ENCODE measurements around the gene GUCA2B. TPM values are rescaled to one million over a fixed set of nuclear protein-coding genes. Genes with fewer than 3 reads are reported as not detected.

GUCA2B gene
- total RNA-seq, 4 donors from 2014 or later = not detected

DNA sequence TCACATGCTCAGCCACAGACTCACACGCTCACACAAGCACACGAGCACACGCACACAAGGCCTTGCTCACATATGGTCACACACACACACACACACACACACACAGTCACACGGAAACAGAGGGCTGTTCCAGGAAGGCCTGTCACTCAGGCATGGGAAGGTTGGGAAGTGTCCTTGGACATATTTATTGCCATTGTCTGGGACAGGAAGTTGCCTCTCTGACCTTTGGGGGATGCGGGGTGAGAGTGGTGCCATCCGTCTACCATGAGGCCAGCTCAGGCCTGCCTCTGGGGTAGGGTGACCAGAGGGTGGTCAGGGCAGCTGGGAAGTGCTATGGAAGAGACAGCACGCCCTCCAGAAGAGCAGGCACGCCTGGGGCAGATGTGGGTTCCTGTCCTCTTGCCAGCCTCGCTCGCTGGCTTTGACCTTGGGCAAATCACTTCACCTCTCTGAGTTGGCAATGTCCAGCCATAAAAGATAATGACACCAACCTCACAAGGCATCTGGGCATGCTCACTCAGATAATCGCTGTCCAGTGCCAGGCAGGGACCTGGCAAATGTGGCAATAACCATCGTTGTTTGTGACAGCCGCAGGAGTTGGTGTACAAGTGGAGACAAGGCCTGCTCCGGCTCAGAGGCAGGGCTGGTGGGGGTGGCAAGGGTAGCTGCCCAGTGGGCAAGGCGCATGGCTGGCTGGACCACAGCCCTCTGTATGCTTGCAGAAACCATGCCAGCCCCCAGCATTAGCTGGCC is 19.3 kb downstream of the GUCA2B start:
- TF ChIP-seq, protein P1, sequence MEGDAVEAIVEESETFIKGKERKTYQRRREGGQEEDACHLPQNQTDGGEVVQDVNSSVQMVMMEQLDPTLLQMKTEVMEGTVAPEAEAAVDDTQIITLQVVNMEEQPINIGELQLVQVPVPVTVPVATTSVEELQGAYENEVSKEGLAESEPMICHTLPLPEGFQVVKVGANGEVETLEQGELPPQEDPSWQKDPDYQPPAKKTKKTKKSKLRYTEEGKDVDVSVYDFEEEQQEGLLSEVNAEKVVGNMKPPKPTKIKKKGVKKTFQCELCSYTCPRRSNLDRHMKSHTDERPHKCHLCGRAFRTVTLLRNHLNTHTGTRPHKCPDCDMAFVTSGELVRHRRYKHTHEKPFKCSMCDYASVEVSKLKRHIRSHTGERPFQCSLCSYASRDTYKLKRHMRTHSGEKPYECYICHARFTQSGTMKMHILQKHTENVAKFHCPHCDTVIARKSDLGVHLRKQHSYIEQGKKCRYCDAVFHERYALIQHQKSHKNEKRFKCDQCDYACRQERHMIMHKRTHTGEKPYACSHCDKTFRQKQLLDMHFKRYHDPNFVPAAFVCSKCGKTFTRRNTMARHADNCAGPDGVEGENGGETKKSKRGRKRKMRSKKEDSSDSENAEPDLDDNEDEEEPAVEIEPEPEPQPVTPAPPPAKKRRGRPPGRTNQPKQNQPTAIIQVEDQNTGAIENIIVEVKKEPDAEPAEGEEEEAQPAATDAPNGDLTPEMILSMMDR (IDR thresholded peaks at IDR 0.05) = no peak
- peak; percentile 13 for ATAC-seq (ENCODE audit: low FRiP score)
- DNase-seq (ENCODE audit: low spot score) = no peak

DNA sequence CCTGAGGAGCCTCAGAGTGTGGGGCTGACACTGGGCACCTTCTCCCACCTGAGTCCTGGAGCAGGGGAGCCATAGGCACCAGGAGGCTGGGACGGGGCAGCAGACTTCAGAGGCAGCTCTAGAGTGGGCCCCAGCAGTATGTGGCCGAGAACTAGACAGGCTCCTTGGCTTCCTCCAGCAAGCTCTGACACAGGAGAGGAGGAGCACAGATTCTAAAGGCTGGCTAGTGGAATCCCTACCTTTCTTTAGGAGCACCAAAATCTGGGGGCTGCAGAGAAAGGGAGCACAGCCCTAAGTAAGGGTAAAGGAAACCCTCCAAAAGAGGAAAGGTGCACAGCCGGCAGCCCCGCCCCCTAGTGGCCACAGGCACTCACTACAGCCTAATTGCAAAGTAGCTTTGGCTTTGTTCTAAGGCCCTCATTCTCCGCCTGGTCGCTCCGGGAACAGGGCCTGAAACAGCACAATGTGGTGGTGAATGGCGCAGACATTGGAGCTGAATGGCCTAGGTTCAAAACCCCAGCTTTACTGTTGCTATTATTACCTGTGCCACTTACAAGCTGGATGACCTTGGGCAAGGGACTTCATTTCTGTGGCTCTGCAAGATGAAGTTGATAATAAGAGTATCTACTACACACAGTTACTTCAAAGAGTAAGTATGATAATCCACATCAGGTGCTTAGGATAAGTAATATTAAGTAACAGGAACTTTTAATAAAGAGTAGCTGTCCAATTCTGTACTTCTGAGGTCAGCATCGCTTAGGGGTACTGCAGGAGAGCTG is 20.1 kb downstream of the GUCA2B start:
- ATAC-seq (ENCODE audit: low FRiP score) = no peak
- TF ChIP-seq, protein P1 (IDR thresholded peaks at IDR 0.05) = peak in 1 of 3 donors; percentile 79
- no peak for DNase-seq (ENCODE audit: low spot score)

DNA sequence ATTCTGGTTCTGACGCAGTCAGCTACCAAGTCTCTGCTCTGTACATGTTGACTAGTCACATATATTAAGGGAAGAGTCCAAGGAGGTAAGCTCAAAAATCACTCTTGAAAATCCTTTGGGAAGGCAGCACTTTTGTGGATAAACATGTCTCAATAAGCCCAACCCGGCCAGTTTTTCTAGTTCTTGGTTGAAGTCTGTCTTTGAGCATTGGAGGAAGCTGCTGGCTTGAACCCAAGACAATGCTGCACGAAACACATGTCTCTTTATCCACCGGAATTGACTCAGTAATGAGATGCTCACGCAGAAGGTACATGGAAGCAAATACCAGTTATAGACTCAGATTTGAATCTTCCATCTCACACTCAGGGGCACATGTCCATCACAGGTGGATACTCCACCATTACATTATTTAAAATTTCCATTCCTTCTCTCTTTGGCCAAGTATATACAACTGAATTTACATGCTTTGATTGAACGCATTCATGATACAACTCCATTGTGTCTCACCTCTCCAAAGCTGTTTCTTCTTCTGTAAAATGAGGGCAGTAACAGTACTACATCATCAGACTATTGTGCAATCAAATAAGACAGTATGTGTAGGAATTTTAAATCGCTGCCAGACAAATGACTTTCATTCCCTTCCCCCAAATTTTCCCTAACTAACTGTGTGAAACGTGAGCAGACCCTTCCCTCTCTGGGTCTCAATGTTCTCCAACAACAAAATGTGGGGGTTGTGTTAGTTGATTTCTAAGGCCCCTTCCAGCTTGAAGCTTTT is 20.9 kb downstream of the GUCA2B start:
- ATAC-seq (ENCODE audit: low FRiP score) (no peak), DNase-seq (ENCODE audit: low spot score) (no peak)
- TF ChIP-seq, protein P1 (IDR thresholded peaks at IDR 0.05) = no peak

DNA sequence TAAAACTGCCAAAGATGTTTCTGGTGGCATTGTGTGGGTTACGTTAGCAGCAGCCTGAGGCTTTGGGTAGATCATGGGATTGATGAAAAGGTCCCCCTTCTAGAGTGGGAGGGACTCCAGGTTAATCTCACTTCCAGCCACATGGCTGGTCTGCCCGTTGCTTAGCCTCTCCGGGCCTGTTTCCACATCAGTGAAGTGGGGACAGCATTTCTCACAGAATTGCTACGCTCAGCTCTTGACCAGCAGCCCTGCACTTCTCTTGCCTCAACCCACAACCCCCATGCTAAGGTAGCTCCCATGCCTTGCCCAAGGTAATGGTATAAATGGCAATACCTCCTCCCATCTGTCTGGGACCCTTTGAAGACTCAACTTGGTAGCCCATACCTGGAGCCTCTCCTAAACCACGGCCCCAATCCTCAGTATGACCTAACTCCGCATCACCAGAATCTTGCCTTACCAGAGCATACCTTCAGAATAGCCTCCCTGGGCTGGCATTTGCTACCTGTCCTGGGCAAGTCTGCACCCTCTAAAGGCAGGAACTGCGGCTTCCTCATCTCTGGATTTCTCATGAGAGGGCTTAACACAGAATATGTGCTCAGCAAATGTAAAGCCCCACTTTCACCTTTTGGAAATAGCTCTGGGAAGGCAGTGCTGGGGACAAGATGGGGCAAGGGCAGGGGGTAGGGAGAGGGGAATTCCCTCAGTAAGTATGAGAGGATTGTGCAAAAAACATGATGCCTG is 22.3 kb downstream of the GUCA2B start:
- TF ChIP-seq, protein P1 (IDR thresholded peaks at IDR 0.05) = no peak
- ATAC-seq (ENCODE audit: low FRiP score) (no peak), DNase-seq (ENCODE audit: low spot score) (no peak)

DNA sequence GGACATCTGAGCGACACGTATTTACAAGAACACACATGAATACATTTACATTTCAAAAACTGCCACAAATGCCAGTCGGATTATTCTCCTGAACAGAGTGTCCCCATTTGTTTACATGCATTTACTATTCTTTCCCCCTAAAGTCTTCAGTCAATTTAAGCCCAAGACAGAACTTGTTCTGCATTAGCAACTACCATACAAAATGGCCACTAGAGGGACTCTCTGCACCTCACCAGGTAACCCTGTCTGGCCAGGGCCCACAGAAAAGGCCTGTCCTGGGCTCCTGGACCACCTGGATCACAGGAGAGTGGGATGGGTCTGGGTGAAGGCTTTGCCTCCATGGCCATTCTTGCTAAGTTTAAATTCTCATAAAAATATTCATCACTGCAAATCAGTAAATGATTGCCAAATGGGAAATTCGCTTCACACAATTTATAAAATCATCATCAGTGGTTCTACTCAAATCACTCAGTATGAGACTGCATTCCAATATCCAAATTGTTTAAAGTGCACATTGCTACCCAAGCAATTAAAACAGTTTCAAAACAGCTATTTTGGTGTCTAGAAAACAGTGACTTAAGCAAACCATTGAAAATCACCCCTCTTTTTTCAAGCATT is 23.8 kb downstream of the GUCA2B start:
- no peak for ATAC-seq (ENCODE audit: low FRiP score)
- TF ChIP-seq, protein P1 (IDR thresholded peaks at IDR 0.05) = peak in 1 of 3 donors; percentile 13
- DNase-seq (ENCODE audit: low spot score) = no peak

DNA sequence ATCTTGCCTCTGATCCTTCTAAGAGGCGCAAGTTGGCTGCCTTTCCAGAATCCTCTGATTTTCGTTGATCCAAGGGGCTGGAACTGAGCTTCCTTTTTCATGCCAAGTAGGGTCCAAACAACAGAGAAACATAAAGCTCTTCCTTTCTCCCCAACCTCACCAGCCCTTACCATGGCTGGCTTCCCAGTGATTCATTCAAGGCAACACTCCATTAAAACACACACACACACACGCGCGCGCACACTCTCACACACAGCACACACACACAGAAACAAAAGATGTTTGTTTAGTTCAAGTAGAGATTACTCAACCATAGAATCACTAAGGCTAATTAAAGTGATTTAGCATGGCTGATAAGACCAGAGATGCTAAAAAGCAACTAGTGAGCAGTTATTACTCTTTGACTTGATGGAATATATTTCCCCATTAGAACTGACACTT is 24.4 kb downstream of the GUCA2B start:
- ATAC-seq (ENCODE audit: low FRiP score) (no peak), DNase-seq (ENCODE audit: low spot score) (no peak)
- TF ChIP-seq, protein P1 (IDR thresholded peaks at IDR 0.05) = no peak

Measured in omental fat pad (tissue), 4 donors.